ENCODE results near the gene TMEM273. TPM values are rescaled to one million over a fixed set of nuclear protein-coding genes. Genes with fewer than 3 reads are reported as not detected.

TMEM273 gene
- total RNA-seq, 4 donors from 2014 or later: 3.2 to 12.2 (median 7.1) TPM

- WGBS, 2 donors: 62% methylated on average over 3 of the region's 3 CpGs
- peak in 1 of 2 donors; percentile 78 for DNase-seq (ENCODE audit: low spot score in 2 of 2)
- intact Hi-C loops (cut with DNase I; ENCODE audit: low total_unique reads): no loop called here
- no peak overlapping the region for H3K4me3 ChIP-seq (ENCODE audit: low read depth, poor library complexity, severe bottlenecking)
- TF ChIP-seq, protein P1, sequence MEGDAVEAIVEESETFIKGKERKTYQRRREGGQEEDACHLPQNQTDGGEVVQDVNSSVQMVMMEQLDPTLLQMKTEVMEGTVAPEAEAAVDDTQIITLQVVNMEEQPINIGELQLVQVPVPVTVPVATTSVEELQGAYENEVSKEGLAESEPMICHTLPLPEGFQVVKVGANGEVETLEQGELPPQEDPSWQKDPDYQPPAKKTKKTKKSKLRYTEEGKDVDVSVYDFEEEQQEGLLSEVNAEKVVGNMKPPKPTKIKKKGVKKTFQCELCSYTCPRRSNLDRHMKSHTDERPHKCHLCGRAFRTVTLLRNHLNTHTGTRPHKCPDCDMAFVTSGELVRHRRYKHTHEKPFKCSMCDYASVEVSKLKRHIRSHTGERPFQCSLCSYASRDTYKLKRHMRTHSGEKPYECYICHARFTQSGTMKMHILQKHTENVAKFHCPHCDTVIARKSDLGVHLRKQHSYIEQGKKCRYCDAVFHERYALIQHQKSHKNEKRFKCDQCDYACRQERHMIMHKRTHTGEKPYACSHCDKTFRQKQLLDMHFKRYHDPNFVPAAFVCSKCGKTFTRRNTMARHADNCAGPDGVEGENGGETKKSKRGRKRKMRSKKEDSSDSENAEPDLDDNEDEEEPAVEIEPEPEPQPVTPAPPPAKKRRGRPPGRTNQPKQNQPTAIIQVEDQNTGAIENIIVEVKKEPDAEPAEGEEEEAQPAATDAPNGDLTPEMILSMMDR (IDR thresholded peaks at IDR 0.05): no peak
- TF ChIP-seq POLR2A (IDR thresholded peaks at IDR 0.05): no peak
These were observed 74.5 kb downstream of the TMEM273 start for GRCh38 chr10:49113741-49114141.

DNA sequence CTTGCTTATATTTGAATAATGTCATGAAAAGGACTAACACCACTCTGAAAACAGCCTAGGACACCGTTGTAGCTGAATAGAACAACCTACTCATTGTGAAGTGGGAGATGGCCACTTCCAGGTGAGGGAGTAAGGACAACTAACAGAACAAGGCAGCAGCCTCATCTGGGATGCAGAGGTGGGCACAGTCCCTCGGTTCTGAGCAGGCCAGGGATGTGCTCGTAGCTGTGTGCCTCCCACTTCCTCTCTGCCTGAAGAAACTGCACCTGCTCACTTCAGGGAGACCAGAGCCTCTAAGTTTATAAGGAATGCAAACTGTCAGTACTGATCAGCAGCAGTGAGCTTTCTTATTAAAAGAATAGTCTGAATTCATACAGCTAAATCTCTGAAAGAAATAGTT, 75.3 kb downstream of the TMEM273 start:
- TF ChIP-seq, protein P1 (IDR thresholded peaks at IDR 0.05): no peak
- DNase-seq (ENCODE audit: low spot score in 2 of 2): peak in 1 of 2 donors; percentile 23
- 44 to 51% methylated on average over 3 of the region's 3 CpGs for WGBS, 2 donors
- H3K4me3 ChIP-seq (ENCODE audit: low read depth, poor library complexity, severe bottlenecking): no peak overlapping the region
- intact Hi-C loops (cut with DNase I; ENCODE audit: low total_unique reads): no loop called here

- no peak for TF ChIP-seq POLR2A (IDR thresholded peaks at IDR 0.05)
- TF ChIP-seq, protein P1 (IDR thresholded peaks at IDR 0.05): no peak
- no peak overlapping the region for H3K4me3 ChIP-seq (ENCODE audit: low read depth, poor library complexity, severe bottlenecking)
- intact Hi-C loops (cut with DNase I; ENCODE audit: low total_unique reads): no loop called here
- peak in 1 of 2 donors; percentile 68 for DNase-seq (ENCODE audit: low spot score in 2 of 2)
- 66 to 78% methylated on average over 3 of the region's 3 CpGs for WGBS, 2 donors
These were observed 76.1 kb downstream of the TMEM273 start for GRCh38 chr10:49112098-49112497.

GRCh38 chr10:49111320-49111698, 76.9 kb downstream of the TMEM273 start:
- TF ChIP-seq POLR2A (IDR thresholded peaks at IDR 0.05): no peak
- TF ChIP-seq, protein P1 (IDR thresholded peaks at IDR 0.05): no peak
- DNase-seq (ENCODE audit: low spot score in 2 of 2): peak in 1 of 2 donors; percentile 79
- no peak overlapping the region for H3K4me3 ChIP-seq (ENCODE audit: low read depth, poor library complexity, severe bottlenecking)
- 67 to 72% methylated on average over 8 of the region's 8 CpGs for WGBS, 2 donors
- intact Hi-C loops (cut with DNase I; ENCODE audit: low total_unique reads): no loop called here

DNA sequence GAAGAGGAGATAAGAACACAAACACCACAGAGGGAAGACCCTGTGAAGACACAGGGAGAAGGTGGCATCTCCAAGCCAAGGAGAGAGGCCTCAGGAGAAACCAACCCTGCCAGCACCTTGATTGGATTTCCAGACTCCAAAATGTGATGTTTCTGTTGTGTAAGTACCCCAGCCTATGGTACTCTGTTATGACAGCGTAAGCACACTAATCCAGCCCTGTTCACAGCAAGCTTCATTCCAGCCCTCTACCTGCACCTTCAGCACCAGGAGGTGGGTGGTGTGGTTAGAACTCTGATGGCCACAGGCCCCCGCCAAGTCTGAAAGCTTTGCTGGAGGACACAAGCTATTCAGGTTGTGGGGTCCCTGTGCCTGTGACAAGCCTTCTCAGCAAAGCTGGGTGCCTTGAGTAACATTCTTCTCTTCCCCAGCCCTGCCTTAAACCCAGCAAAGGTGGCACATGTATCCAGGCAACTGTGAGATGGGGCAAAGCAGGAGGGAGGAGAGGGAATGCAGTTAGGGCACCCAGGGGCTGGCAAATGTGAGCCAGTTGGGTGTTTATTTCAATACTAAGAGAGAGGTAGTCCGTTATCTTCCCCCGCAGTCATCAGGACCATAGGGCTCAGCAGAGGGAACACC, 77.4 kb downstream of the TMEM273 start:
- TF ChIP-seq POLR2A (IDR thresholded peaks at IDR 0.05): no peak
- TF ChIP-seq, protein P1 (IDR thresholded peaks at IDR 0.05): no peak
- intact Hi-C loops (cut with DNase I; ENCODE audit: low total_unique reads): no loop called here
- H3K4me3 ChIP-seq (ENCODE audit: low read depth, poor library complexity, severe bottlenecking): no peak overlapping the region
- 93 to 100% methylated on average over 4 of the region's 4 CpGs for WGBS, 2 donors
- peak in 1 of 2 donors; percentile 59 for DNase-seq (ENCODE audit: low spot score in 2 of 2)

Measured in lower leg skin (tissue), 4 donors.